Neural cell (in vitro differentiated cells): ENCODE data around the gene ENOX1.

ENCODE experiments used
- EP300 ChIP-seq: fragments of 450-650 bp; conservative IDR thresholded peaks from 2 replicates; pipeline ENCODE4 v1.6.1; 2014; ENCODE audit warnings: antibody characterized with exemption, mild to moderate bottlenecking, moderate library complexity; ENCODE audit not compliant: poor library complexity, severe bottlenecking
- EZH2 ChIP-seq: fragments of 200-600, 300-800 bp; shearing (Covaris generic), sonication (generic); IDR thresholded peaks from 2 replicates; pipeline ENCODE4 v1.6.1; 2014; ENCODE audit warnings: antibody characterized with exemption, low read length, borderline replicate concordance, mild to moderate bottlenecking; ENCODE audit not compliant: insufficient read depth, poor library complexity, severe bottlenecking
- MXI1 ChIP-seq: fragments of 450-650 bp; conservative IDR thresholded peaks from 2 replicates; pipeline ENCODE4 v1.6.1; 2014; ENCODE audit warnings: antibody characterized with exemption, mild to moderate bottlenecking; ENCODE audit not compliant: poor library complexity, severe bottlenecking
- POLR2AphosphoS5 ChIP-seq: IDR thresholded peaks from 2 replicates; pipeline ENCODE4 v1.6.1; 2012
- RAD21 ChIP-seq: fragments of 450-650 bp; conservative IDR thresholded peaks from 2 replicates; pipeline ENCODE4 v1.6.1; 2014; ENCODE audit warnings: antibody characterized with exemption, mild to moderate bottlenecking, moderate library complexity
- SMC3 ChIP-seq: fragments of 450-650 bp; conservative IDR thresholded peaks from 2 replicates; pipeline ENCODE4 v1.6.1; 2014; ENCODE audit warnings: antibody characterized with exemption, mild to moderate bottlenecking, moderate library complexity; ENCODE audit not compliant: poor library complexity
- TAF1 ChIP-seq: IDR thresholded peaks from 2 replicates; pipeline ENCODE4 v1.6.1; 2012; ENCODE audit warnings: low read depth
- TF ChIP-seq, protein P1 (sequence below): fragments of 450-650 bp; IDR thresholded peaks from 2 replicates; pipeline ENCODE4 v1.5.1; 2014; ENCODE audit warnings: antibody characterized with exemption, mild to moderate bottlenecking, moderate library complexity; ENCODE audit not compliant: poor library complexity, severe bottlenecking
- TF ChIP-seq, protein P2 (sequence below): IDR thresholded peaks from 2 replicates; pipeline ENCODE4 v1.6.1; 2012; ENCODE audit warnings: borderline replicate concordance

DNA sequence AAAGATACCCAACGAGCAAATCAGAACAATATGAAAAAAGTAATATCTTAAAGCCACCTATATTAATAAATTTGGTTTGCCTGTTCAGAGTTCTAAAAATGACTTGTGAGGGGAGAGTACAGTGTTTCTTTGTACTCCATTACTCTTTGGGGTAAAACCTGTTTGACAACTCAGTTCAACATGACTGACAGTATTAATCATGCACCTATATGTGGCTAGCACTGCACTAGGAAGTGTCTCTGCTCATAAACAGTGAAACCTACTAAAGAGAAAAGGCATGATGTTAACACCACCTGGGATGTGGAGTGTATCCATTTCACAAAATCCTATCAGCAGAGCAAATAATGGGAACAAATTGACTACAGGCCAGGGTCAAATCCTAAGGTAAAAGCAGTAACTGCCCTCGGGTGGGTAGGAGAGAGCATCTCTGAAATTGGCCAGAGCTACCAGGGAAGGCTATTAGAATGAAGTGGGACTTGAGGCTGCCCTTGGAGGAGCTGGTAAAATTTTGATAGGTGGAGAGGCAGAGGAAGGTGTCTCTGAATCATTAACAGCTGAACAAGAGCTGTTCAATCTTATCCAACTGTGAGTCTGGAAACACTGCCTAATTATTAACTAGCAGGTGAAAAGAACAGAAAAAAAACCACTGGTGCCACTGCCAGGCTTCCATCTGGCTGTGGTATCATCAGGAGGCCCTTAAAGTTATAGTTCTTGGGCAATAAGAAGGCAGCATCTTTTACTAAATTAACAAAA, 398.3 kb downstream of the ENOX1 start:
- TF ChIP-seq MXI1 (no peak), POLR2AphosphoS5 (no peak), EZH2 (no peak), EP300 (no peak), SMC3 (no peak), TAF1 (no peak), RAD21 (no peak)
- TF ChIP-seq, protein P1, sequence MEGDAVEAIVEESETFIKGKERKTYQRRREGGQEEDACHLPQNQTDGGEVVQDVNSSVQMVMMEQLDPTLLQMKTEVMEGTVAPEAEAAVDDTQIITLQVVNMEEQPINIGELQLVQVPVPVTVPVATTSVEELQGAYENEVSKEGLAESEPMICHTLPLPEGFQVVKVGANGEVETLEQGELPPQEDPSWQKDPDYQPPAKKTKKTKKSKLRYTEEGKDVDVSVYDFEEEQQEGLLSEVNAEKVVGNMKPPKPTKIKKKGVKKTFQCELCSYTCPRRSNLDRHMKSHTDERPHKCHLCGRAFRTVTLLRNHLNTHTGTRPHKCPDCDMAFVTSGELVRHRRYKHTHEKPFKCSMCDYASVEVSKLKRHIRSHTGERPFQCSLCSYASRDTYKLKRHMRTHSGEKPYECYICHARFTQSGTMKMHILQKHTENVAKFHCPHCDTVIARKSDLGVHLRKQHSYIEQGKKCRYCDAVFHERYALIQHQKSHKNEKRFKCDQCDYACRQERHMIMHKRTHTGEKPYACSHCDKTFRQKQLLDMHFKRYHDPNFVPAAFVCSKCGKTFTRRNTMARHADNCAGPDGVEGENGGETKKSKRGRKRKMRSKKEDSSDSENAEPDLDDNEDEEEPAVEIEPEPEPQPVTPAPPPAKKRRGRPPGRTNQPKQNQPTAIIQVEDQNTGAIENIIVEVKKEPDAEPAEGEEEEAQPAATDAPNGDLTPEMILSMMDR = no peak
- TF ChIP-seq, protein P2, sequence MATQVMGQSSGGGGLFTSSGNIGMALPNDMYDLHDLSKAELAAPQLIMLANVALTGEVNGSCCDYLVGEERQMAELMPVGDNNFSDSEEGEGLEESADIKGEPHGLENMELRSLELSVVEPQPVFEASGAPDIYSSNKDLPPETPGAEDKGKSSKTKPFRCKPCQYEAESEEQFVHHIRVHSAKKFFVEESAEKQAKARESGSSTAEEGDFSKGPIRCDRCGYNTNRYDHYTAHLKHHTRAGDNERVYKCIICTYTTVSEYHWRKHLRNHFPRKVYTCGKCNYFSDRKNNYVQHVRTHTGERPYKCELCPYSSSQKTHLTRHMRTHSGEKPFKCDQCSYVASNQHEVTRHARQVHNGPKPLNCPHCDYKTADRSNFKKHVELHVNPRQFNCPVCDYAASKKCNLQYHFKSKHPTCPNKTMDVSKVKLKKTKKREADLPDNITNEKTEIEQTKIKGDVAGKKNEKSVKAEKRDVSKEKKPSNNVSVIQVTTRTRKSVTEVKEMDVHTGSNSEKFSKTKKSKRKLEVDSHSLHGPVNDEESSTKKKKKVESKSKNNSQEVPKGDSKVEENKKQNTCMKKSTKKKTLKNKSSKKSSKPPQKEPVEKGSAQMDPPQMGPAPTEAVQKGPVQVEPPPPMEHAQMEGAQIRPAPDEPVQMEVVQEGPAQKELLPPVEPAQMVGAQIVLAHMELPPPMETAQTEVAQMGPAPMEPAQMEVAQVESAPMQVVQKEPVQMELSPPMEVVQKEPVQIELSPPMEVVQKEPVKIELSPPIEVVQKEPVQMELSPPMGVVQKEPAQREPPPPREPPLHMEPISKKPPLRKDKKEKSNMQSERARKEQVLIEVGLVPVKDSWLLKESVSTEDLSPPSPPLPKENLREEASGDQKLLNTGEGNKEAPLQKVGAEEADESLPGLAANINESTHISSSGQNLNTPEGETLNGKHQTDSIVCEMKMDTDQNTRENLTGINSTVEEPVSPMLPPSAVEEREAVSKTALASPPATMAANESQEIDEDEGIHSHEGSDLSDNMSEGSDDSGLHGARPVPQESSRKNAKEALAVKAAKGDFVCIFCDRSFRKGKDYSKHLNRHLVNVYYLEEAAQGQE = no peak
